Neural progenitor cell (in vitro differentiated cells): Measurements from ENCODE around the gene ZNF518B. TPM values are rescaled to one million over a fixed set of nuclear protein-coding genes. Genes with fewer than 3 reads are reported as not detected.

Experiments used
- DNase-seq: peaks from one replicate; pipeline ENCODE4 v3.0.0-alpha.2; 2016; ENCODE audit warnings: low spot score
- H2AFZ ChIP-seq: fragments of 200-600 bp; sonication (generic); replicated peaks from 2 replicates; pipeline ENCODE4 v1.6.1; 2016; ENCODE audit warnings: antibody characterized with exemption
- H3F3A ChIP-seq: fragments of 200-600 bp; sonication (generic); 2 replicates; pipeline ENCODE4 v1.6.1; 2016; ENCODE audit warnings: antibody characterized with exemption, low read depth
- H3K27ac ChIP-seq: fragments of 200-600 bp; sonication (generic); 2 replicates; pipeline ENCODE4 v1.5.1; 2016; ENCODE audit warnings: mild to moderate bottlenecking
- H3K27me3 ChIP-seq: fragments of 200-600 bp; sonication (generic); 2 replicates; pipeline ENCODE4 v1.6.1; 2016; ENCODE audit warnings: mild to moderate bottlenecking, moderate library complexity
- H3K36me3 ChIP-seq: fragments of 200-600 bp; sonication (generic); 2 replicates; pipeline ENCODE4 v1.5.1; 2016
- H3K4me1 ChIP-seq: fragments of 200-600 bp; sonication (generic); 2 replicates; pipeline ENCODE4 v1.6.1; 2016; ENCODE audit warnings: mixed run types
- H3K4me2 ChIP-seq: fragments of 200-600 bp; sonication (generic); 2 replicates; pipeline ENCODE4 v1.6.1; 2016
- H3K4me3 ChIP-seq: fragments of 200-600 bp; sonication (generic); 2 replicates; pipeline ENCODE4 v1.5.1; 2016
- H3K79me2 ChIP-seq: fragments of 200-600 bp; sonication (generic); 2 replicates; pipeline ENCODE4 v1.6.1; 2016; ENCODE audit warnings: low read depth
- H3K9ac ChIP-seq: fragments of 200-600 bp; sonication (generic); 2 replicates; pipeline ENCODE4 v1.6.1; 2016
- H3K9me3 ChIP-seq: fragments of 200-600 bp; sonication (generic); 2 replicates; pipeline ENCODE4 v1.5.1; 2016; ENCODE audit warnings: low read depth
- H4K20me1 ChIP-seq: fragments of 200-600 bp; sonication (generic); 2 replicates; pipeline ENCODE4 v1.6.1; 2016; ENCODE audit warnings: low read depth
- H3K27ac Mint-ChIP-seq: 3 replicates; pipeline ENCODE4 v1.8.0; 2021; ENCODE audit warnings: mixed read lengths
- H3K27me3 Mint-ChIP-seq: 2 replicates; pipeline ENCODE4 v1.8.0; 2022; ENCODE audit warnings: low read depth, mild to moderate bottlenecking, inconsistent platforms, moderate library complexity, mixed read lengths; ENCODE audit not compliant: insufficient read depth
- H3K36me3 Mint-ChIP-seq: 3 replicates; pipeline ENCODE4 v1.8.0; 2021; ENCODE audit warnings: mixed read lengths
- H3K4me1 Mint-ChIP-seq: 3 replicates; pipeline ENCODE4 v1.8.0; 2021; ENCODE audit warnings: mixed read lengths
- H3K4me3 Mint-ChIP-seq: 3 replicates; pipeline ENCODE4 v1.8.0; 2021; ENCODE audit warnings: mild to moderate bottlenecking, moderate library complexity, mixed read lengths
- H3K9me3 Mint-ChIP-seq: 3 replicates; pipeline ENCODE4 v1.8.0; 2020; ENCODE audit warnings: mixed read lengths
- EZH2 ChIP-seq: fragments of 200-600 bp; sonication (generic); IDR thresholded peaks from 2 replicates; pipeline ENCODE4 v1.6.1; 2017; ENCODE audit warnings: antibody characterized with exemption, mild to moderate bottlenecking, moderate library complexity
- EZH2phosphoT487 ChIP-seq: fragments of 200-600 bp; sonication (generic); IDR thresholded peaks from 2 replicates; pipeline ENCODE4 v1.6.1; 2017; ENCODE audit warnings: antibody characterized with exemption
- total RNA-seq: library from RNA; depleted of rRNA; stranded (reverse); fragments of >200 nt; gene quantifications from 2 replicates; pipeline ENCODE4 v1.2.3, GENCODE V29; 2015; ENCODE audit warnings: low replicate concordance
- TF ChIP-seq, protein P1 (sequence below): fragments of 200-600 bp; sonication (generic); IDR thresholded peaks from 2 replicates; pipeline ENCODE4 v1.5.1; 2017; ENCODE audit warnings: antibody characterized with exemption, mild to moderate bottlenecking

Gene ZNF518B
- total RNA-seq, 1 donor from 2014 or later = 158 TPM

DNA sequence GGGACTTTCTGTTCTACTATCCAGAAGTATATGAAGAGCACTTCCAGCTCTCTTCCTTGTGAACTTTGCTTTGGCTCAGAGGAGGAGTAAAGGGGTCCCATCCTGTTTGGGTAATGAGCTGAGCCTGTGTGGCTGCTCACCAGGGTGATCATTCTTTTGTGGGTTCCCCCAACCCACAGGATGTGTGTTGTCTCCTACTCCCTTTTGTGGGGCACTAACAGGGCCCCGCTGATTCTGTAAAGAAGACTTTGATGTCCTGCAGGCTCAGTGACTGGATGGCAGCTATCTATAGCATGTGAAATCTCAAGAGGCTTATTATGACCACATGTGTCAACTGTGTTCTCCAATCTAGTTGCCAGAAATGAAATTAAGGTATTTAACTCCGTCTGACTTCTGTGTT, 40.8 kb downstream of the ZNF518B start:
- Histone ChIP-seq H3K9ac (no peak overlapping the region), H3K27ac (no peak overlapping the region), H3K4me2 (no peak overlapping the region), H3K9me3 (no peaks in the 10 kb centered on the region), H2AFZ (no peak overlapping the region), H3K27me3 (no peaks in the 10 kb centered on the region), H3K4me1 (no peaks in the 10 kb centered on the region), H3F3A (no peaks in the 10 kb centered on the region), H4K20me1 (no peaks in the 10 kb centered on the region), H3K36me3 (no peaks in the 10 kb centered on the region), H3K79me2 (no peaks in the 10 kb centered on the region), H3K4me3 (no peak overlapping the region)
- Mint-ChIP-seq H3K4me3 (no peak overlapping the region), H3K9me3 (peaks cover 5% of the 10 kb centered on the region), H3K27me3 (peaks cover 2% of the 10 kb centered on the region), H3K27ac (no peak overlapping the region), H3K36me3 (no peaks in the 10 kb centered on the region), H3K4me1 (no peaks in the 10 kb centered on the region)
- TF ChIP-seq EZH2phosphoT487 (no peak), EZH2 (no peak)
- TF ChIP-seq, protein P1, sequence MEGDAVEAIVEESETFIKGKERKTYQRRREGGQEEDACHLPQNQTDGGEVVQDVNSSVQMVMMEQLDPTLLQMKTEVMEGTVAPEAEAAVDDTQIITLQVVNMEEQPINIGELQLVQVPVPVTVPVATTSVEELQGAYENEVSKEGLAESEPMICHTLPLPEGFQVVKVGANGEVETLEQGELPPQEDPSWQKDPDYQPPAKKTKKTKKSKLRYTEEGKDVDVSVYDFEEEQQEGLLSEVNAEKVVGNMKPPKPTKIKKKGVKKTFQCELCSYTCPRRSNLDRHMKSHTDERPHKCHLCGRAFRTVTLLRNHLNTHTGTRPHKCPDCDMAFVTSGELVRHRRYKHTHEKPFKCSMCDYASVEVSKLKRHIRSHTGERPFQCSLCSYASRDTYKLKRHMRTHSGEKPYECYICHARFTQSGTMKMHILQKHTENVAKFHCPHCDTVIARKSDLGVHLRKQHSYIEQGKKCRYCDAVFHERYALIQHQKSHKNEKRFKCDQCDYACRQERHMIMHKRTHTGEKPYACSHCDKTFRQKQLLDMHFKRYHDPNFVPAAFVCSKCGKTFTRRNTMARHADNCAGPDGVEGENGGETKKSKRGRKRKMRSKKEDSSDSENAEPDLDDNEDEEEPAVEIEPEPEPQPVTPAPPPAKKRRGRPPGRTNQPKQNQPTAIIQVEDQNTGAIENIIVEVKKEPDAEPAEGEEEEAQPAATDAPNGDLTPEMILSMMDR = no peak
- DNase-seq = no peak

DNA sequence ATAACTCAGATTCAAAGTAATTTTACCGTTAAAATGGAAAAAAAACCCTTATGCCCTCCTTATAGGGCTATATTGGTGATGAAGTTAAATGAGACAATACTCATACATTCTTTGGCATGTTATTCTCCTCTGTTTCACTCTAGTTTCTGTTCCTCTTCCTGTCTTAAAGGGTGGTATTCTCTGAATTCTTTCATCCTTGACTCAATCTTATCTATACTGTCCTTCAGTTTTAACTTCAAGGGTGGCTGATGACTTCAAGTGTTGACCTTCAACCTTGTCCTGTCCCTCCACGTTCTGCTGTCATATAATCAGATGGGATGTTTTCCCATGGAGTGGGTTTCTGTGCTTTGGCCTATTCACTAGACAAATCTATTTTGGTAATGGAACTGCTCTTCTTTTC, 44.0 kb downstream of the ZNF518B start:
- Mint-ChIP-seq H3K4me3 (no peak overlapping the region), H3K4me1 (peaks cover 1% of the 10 kb centered on the region), H3K36me3 (no peaks in the 10 kb centered on the region), H3K27me3 (peaks cover 3% of the 10 kb centered on the region), H3K27ac (no peak overlapping the region), H3K9me3 (no peaks in the 10 kb centered on the region)
- Histone ChIP-seq H3K4me2 (no peak overlapping the region), H3K4me3 (no peak overlapping the region), H3K4me1 (no peaks in the 10 kb centered on the region), H3K27me3 (no peaks in the 10 kb centered on the region), H2AFZ (no peak overlapping the region), H4K20me1 (no peaks in the 10 kb centered on the region), H3K79me2 (no peaks in the 10 kb centered on the region), H3K36me3 (no peaks in the 10 kb centered on the region), H3F3A (no peaks in the 10 kb centered on the region), H3K27ac (no peak overlapping the region), H3K9ac (no peak overlapping the region), H3K9me3 (no peaks in the 10 kb centered on the region)
- DNase-seq = no peak
- TF ChIP-seq EZH2phosphoT487 (no peak), EZH2 (no peak)
- TF ChIP-seq, protein P1 = no peak

DNA sequence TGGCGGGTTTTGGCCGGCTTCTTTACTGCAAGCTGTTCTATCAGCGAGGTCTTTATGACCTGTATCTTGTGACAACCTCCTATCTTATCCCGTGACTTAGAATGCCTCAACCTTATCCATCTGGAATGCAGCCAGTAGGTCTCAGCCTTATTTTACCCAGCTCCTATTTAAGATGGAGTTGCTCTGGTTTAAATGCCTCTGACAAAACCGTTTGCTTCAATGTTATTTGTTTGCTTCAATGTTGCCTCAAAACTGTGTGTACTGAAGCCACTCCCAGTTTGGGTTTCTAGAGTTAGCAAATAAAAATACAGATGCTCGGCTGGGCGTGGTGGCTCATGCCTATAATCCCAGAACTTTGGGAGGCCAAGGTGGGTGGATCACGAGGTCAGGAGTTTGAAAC, 51.6 kb downstream of the ZNF518B start:
- no peaks in the 10 kb centered on the region for H3K79me2 ChIP-seq
- no peak overlapping the region for H3K4me3 Mint-ChIP-seq

More for the DNA sequence above, 51.6 kb downstream of the ZNF518B start:
- Histone ChIP-seq H3K4me3 (no peak overlapping the region), H3K9me3 (no peaks in the 10 kb centered on the region), H3F3A (no peaks in the 10 kb centered on the region), H3K27me3 (no peaks in the 10 kb centered on the region), H3K27ac (no peak overlapping the region), H2AFZ (no peak overlapping the region), H3K9ac (no peak overlapping the region), H3K4me1 (no peaks in the 10 kb centered on the region), H3K36me3 (no peaks in the 10 kb centered on the region), H3K4me2 (no peak overlapping the region), H4K20me1 (no peaks in the 10 kb centered on the region)
- H3K9me3 Mint-ChIP-seq = no peaks in the 10 kb centered on the region
- TF ChIP-seq EZH2phosphoT487 = no peak
- no peak for TF ChIP-seq EZH2
- TF ChIP-seq, protein P1 = no peak
- H3K27ac Mint-ChIP-seq = no peak overlapping the region
- DNase-seq = no peak
- no peaks in the 10 kb centered on the region for H3K27me3 Mint-ChIP-seq
- no peaks in the 10 kb centered on the region for H3K36me3 Mint-ChIP-seq
- H3K4me1 Mint-ChIP-seq = peaks cover 4% of the 10 kb centered on the region
